HCT116 (cell line): ENCODE results near the gene PML.

Source experiments
- CEBPB ChIP-seq: IDR thresholded peaks from 2 replicates; pipeline ENCODE4 v1.6.1; 2012; ENCODE audit warnings: low read depth
- EGR1 ChIP-seq: IDR thresholded peaks from 2 replicates; pipeline ENCODE4 v1.6.1; 2012; ENCODE audit warnings: low read depth
- EZH2 ChIP-seq: fragments of 200-600 bp; sonication (generic); IDR thresholded peaks from 2 replicates; pipeline ENCODE4 v1.6.1; 2017; ENCODE audit warnings: antibody characterized with exemption, mixed run types
- EZH2phosphoT487 ChIP-seq: fragments of 200-600 bp; IDR thresholded peaks from 2 replicates; pipeline ENCODE4 v1.6.1; 2018; ENCODE audit warnings: antibody characterized with exemption, borderline replicate concordance
- POLR2A ChIP-seq: IDR thresholded peaks from 2 replicates; pipeline ENCODE4 v1.7.0; 2011; ENCODE audit warnings: borderline replicate concordance; ENCODE audit not compliant: insufficient read depth, insufficient read length; ENCODE audit errors: extremely low read depth
- POLR2AphosphoS5 ChIP-seq: IDR thresholded peaks from 2 replicates; pipeline ENCODE4 v1.6.1; 2011; ENCODE audit warnings: mild to moderate bottlenecking, low read depth, low read length, moderate library complexity
- YY1 ChIP-seq: IDR thresholded peaks from 2 replicates; pipeline ENCODE4 v1.6.1; 2011; ENCODE audit warnings: low read length, low read depth, moderate library complexity, mild to moderate bottlenecking; ENCODE audit not compliant: insufficient replicate concordance; ENCODE audit errors: extremely low read depth
- TF ChIP-seq, protein P1 (sequence below), 3 experiments: fragments of 200-600 bp in 1 of 3; sonication (generic) in 1 of 3; IDR thresholded peaks in 2 of 3; conservative IDR thresholded peaks in 1 of 3; 2 replicates each; pipeline ENCODE4 v1.5.1; 2012 to 2017; ENCODE audit warnings: low read depth in 2 of 3, low read length in 2 of 3, antibody characterized with exemption in 1 of 3, borderline replicate concordance in 1 of 3, control low read depth in 1 of 3, mild to moderate bottlenecking in 1 of 3, mixed read lengths in 1 of 3, mixed run types in 1 of 3, moderate library complexity in 1 of 3; ENCODE audit not compliant: insufficient read depth in 1 of 3
- TF ChIP-seq, protein P2 (sequence below): IDR thresholded peaks from 2 replicates; pipeline ENCODE4 v1.6.1; 2012; ENCODE audit warnings: low read depth
- TF ChIP-seq, protein P3 (sequence below): IDR thresholded peaks from 2 replicates; pipeline ENCODE4 v1.6.1; 2012
- TF ChIP-seq, protein P4 (sequence below): IDR thresholded peaks from 2 replicates; pipeline ENCODE4 v1.6.1; 2012

DNA sequence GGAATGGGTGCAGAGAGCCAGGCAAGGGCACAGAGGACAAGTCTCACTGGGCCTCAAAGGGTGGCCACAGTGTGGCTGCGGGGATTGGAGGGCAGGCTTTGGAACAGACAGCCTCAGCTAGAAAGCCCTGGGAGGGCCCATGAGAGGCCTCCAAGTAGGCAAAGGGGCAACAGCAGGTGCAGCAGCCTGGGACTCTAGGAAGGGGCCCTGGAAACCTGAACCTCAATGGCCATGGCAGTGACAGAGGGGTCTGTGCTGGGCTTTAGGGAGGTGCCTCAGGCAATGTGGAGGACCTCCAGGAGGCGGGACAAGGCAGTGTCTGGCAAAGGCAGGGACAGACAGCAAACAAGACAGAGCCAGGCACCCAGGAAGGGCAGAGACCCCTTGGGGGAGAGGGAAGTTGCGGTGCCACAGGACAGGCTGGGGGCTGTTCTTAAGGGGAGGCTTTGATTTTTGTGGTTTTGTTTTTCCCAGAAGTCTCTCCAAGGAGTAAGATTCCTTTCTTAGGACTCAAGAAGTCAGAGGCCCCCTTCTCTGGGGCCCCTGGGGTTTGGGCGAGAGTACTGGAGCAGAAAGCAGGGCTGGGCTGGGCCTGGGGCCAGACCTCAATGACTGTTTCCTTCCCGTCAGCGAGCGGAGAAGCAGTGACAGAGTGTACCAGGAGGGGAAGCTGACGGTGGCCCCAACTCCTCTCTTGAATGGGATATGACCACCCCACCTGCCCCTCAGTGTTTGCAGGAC, 12.1 kb upstream of the PML start:
- TF ChIP-seq YY1 (no peak), EZH2 (no peak), POLR2A (no peak), CEBPB (no peak), EGR1 (no peak), POLR2AphosphoS5 (no peak), EZH2phosphoT487 (no peak)
- TF ChIP-seq, protein P1, sequence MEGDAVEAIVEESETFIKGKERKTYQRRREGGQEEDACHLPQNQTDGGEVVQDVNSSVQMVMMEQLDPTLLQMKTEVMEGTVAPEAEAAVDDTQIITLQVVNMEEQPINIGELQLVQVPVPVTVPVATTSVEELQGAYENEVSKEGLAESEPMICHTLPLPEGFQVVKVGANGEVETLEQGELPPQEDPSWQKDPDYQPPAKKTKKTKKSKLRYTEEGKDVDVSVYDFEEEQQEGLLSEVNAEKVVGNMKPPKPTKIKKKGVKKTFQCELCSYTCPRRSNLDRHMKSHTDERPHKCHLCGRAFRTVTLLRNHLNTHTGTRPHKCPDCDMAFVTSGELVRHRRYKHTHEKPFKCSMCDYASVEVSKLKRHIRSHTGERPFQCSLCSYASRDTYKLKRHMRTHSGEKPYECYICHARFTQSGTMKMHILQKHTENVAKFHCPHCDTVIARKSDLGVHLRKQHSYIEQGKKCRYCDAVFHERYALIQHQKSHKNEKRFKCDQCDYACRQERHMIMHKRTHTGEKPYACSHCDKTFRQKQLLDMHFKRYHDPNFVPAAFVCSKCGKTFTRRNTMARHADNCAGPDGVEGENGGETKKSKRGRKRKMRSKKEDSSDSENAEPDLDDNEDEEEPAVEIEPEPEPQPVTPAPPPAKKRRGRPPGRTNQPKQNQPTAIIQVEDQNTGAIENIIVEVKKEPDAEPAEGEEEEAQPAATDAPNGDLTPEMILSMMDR (IDR thresholded peaks at IDR 0.05 in 2 of 3, conservative IDR thresholded peaks at IDR 0.05 in 1 of 3; ENCODE audit: borderline replicate concordance in 1 of 3, insufficient read depth in 1 of 3, low read depth in 2 of 3, low read length in 2 of 3), result no peak
- TF ChIP-seq, protein P2, sequence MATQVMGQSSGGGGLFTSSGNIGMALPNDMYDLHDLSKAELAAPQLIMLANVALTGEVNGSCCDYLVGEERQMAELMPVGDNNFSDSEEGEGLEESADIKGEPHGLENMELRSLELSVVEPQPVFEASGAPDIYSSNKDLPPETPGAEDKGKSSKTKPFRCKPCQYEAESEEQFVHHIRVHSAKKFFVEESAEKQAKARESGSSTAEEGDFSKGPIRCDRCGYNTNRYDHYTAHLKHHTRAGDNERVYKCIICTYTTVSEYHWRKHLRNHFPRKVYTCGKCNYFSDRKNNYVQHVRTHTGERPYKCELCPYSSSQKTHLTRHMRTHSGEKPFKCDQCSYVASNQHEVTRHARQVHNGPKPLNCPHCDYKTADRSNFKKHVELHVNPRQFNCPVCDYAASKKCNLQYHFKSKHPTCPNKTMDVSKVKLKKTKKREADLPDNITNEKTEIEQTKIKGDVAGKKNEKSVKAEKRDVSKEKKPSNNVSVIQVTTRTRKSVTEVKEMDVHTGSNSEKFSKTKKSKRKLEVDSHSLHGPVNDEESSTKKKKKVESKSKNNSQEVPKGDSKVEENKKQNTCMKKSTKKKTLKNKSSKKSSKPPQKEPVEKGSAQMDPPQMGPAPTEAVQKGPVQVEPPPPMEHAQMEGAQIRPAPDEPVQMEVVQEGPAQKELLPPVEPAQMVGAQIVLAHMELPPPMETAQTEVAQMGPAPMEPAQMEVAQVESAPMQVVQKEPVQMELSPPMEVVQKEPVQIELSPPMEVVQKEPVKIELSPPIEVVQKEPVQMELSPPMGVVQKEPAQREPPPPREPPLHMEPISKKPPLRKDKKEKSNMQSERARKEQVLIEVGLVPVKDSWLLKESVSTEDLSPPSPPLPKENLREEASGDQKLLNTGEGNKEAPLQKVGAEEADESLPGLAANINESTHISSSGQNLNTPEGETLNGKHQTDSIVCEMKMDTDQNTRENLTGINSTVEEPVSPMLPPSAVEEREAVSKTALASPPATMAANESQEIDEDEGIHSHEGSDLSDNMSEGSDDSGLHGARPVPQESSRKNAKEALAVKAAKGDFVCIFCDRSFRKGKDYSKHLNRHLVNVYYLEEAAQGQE, result no peak
- TF ChIP-seq, protein P3, sequence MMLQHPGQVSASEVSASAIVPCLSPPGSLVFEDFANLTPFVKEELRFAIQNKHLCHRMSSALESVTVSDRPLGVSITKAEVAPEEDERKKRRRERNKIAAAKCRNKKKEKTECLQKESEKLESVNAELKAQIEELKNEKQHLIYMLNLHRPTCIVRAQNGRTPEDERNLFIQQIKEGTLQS, result no peak
- TF ChIP-seq, protein P4, sequence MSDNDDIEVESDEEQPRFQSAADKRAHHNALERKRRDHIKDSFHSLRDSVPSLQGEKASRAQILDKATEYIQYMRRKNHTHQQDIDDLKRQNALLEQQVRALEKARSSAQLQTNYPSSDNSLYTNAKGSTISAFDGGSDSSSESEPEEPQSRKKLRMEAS, result no peak
